CD14-positive monocyte (primary cell): Measurements from ENCODE around the gene CIROP. TPM values are rescaled to one million over a fixed set of nuclear protein-coding genes. Genes with fewer than 3 reads are reported as not detected.

Experiments
- DNase-seq, 3 donors: peaks; one replicate each; pipeline ENCODE4 v3.0.0-alpha.2; 2011 to 2022
- H2AFZ ChIP-seq: 2 replicates; pipeline ENCODE4 v1.6.0; 2012; ENCODE audit warnings: mild to moderate bottlenecking, low read depth, low read length, inconsistent platforms; ENCODE audit not compliant: insufficient read depth, poor library complexity, severe bottlenecking
- H3K27ac ChIP-seq, 2 donors: 1 replicate in 1 of 2; 2 replicates in 1 of 2; pipeline ENCODE4 v1.5.1; 2012 to 2013; ENCODE audit warnings: low read length in 2 of 2, control low read depth in 1 of 2, inconsistent platforms in 1 of 2, low read depth in 1 of 2, mild to moderate bottlenecking in 1 of 2
- H3K27me3 ChIP-seq, 2 donors: one replicate each; pipeline versions ENCODE4 v1.6.0 to v1.6.1; 2011 to 2013; ENCODE audit warnings: low read length in 2 of 2; ENCODE audit not compliant: control insufficient read depth in 2 of 2, insufficient read depth in 2 of 2
- H3K36me3 ChIP-seq, 2 donors: replicated peaks in 1 of 2; 1 replicate in 1 of 2; 2 replicates in 1 of 2; pipeline versions ENCODE4 v1.5.1 to v1.6.1; 2012 to 2013; ENCODE audit warnings: low read length in 2 of 2, control low read depth in 1 of 2, inconsistent platforms in 1 of 2, mild to moderate bottlenecking in 1 of 2; ENCODE audit not compliant: insufficient read depth in 2 of 2, control insufficient read depth in 1 of 2
- H3K4me1 ChIP-seq, 2 donors: 1 replicate in 1 of 2; 2 replicates in 1 of 2; pipeline versions ENCODE4 v1.5.1 to v1.6.1; 2012 to 2013; ENCODE audit warnings: low read length in 2 of 2, control low read depth in 1 of 2, inconsistent platforms in 1 of 2, mild to moderate bottlenecking in 1 of 2, moderate library complexity in 1 of 2; ENCODE audit not compliant: insufficient read depth in 2 of 2, control insufficient read depth in 1 of 2
- H3K4me2 ChIP-seq: replicated peaks from 2 replicates; pipeline ENCODE3; 2012; ENCODE audit warnings: low read length, moderate library complexity, mild to moderate bottlenecking; ENCODE audit not compliant: poor library complexity, severe bottlenecking; ENCODE audit errors: extremely low read depth
- H3K4me3 ChIP-seq, 3 experiments: fragments of 200-600 bp in 1 of 3; sonication (generic) in 1 of 3; replicated peaks in 1 of 3; 1 replicate in 2 of 3; 2 replicates in 1 of 3; pipeline ENCODE4 v1.5.1; 2011 to 2013; ENCODE audit warnings: low read length in 3 of 3, mild to moderate bottlenecking in 3 of 3, control low read depth in 2 of 3, low read depth in 2 of 3, inconsistent platforms in 1 of 3, moderate library complexity in 1 of 3
- H3K79me2 ChIP-seq: 2 replicates; pipeline ENCODE4 v1.6.0; 2012; ENCODE audit warnings: mild to moderate bottlenecking, control low read depth, inconsistent platforms, low read length, moderate library complexity; ENCODE audit not compliant: insufficient read depth
- H3K9ac ChIP-seq: 2 replicates; pipeline ENCODE4 v1.6.0; 2017; ENCODE audit warnings: low read length, mild to moderate bottlenecking; ENCODE audit not compliant: insufficient read depth, poor library complexity, severe bottlenecking
- H3K9me3 ChIP-seq, 2 donors: replicated peaks in 1 of 2; 1 replicate in 1 of 2; 2 replicates in 1 of 2; pipeline versions ENCODE4 v1.5.1 to v1.6.1; 2012 to 2013; ENCODE audit warnings: low read length in 2 of 2, control low read depth in 1 of 2; ENCODE audit not compliant: control insufficient read depth in 1 of 2, insufficient read depth in 1 of 2
- H4K20me1 ChIP-seq: 2 replicates; pipeline ENCODE4 v1.6.0; 2012; ENCODE audit warnings: mild to moderate bottlenecking, low read length, control low read depth, moderate library complexity; ENCODE audit not compliant: insufficient read depth
- H3K27ac Mint-ChIP-seq, 7 donors: one replicate each; pipeline ENCODE4 v1.8.0; 2020; ENCODE audit warnings: mild to moderate bottlenecking in 7 of 7, mixed read lengths in 7 of 7, moderate library complexity in 6 of 7, inconsistent platforms in 2 of 7
- H3K27me3 Mint-ChIP-seq, 3 donors: one replicate each; pipeline ENCODE4 v1.8.0; 2021 to 2022; ENCODE audit warnings: low read depth in 3 of 3, mild to moderate bottlenecking in 3 of 3, mixed read lengths in 3 of 3, moderate library complexity in 3 of 3, inconsistent platforms in 1 of 3
- H3K36me3 Mint-ChIP-seq, 2 donors: one replicate each; pipeline ENCODE4 v1.8.0; 2020; ENCODE audit warnings: mixed read lengths in 2 of 2, inconsistent platforms in 1 of 2, mild to moderate bottlenecking in 1 of 2
- H3K4me1 Mint-ChIP-seq: one replicate; pipeline ENCODE4 v1.8.0; 2020; ENCODE audit warnings: mild to moderate bottlenecking, mixed read lengths
- H3K4me3 Mint-ChIP-seq, 2 donors: one replicate each; pipeline ENCODE4 v1.8.0; 2020; ENCODE audit warnings: mild to moderate bottlenecking in 2 of 2, mixed read lengths in 2 of 2, moderate library complexity in 1 of 2
- H3K9me3 Mint-ChIP-seq, 7 donors: one replicate each; pipeline ENCODE4 v1.8.0; 2020 to 2022; ENCODE audit warnings: mixed read lengths in 7 of 7, mild to moderate bottlenecking in 6 of 7, moderate library complexity in 6 of 7, inconsistent platforms in 2 of 7
- WGBS: methylation state at CpG from one replicate; pipeline ENCODE4 v1.1.5; 2013; ENCODE audit warnings: missing lambda C conversion rate; ENCODE audit not compliant: insufficient coverage; 5-methylcytosine and 5-hydroxymethylcytosine counted together
- intact Hi-C, 2 donors: fragments of 100-400 bp; cut with micrococcal nuclease; formaldehyde crosslinking; loops; one replicate each; pipeline versions ENCODE4 v1.15.0 to v1.15.1; 2023
- polyA plus RNA-seq, 3 donors: library from polyadenylated mRNA; depleted of rRNA in 1 of 3; unstranded in 2 of 3; stranded (reverse) in 1 of 3; fragments of 300-500 nt in 2 of 3; fragments of >200 nt in 1 of 3; fragmentation: Illumina TruSeq in 2 of 3; gene quantifications; 1 replicate in 2 of 3; 2 replicates in 1 of 3; pipeline ENCODE4 v1.2.3, GENCODE V29; 2012 to 2021
- TF ChIP-seq, protein P1 (sequence below): fragments of 200-600 bp; IDR thresholded peaks from one replicate; pipeline ENCODE4 v1.8.0; 2022; ENCODE audit warnings: antibody characterized with exemption, mild to moderate bottlenecking

The CIROP gene
- polyA plus RNA-seq, 3 donors = not detected

- Mint-ChIP-seq H3K9me3 (peaks cover 0 to 2% (median 0%) of the 10 kb centered on the region in 7 donors), H3K4me3 (no peak overlapping the region), H3K36me3 (no peaks in the 10 kb centered on the region), H3K27ac (peak overlapping the region in 1 of 7 donors; percentile 21), H3K4me1 (peaks cover 34% of the 10 kb centered on the region), H3K27me3 (peaks cover 0 to 2% (median 1%) of the 10 kb centered on the region in 3 donors)
- TF ChIP-seq, protein P1, sequence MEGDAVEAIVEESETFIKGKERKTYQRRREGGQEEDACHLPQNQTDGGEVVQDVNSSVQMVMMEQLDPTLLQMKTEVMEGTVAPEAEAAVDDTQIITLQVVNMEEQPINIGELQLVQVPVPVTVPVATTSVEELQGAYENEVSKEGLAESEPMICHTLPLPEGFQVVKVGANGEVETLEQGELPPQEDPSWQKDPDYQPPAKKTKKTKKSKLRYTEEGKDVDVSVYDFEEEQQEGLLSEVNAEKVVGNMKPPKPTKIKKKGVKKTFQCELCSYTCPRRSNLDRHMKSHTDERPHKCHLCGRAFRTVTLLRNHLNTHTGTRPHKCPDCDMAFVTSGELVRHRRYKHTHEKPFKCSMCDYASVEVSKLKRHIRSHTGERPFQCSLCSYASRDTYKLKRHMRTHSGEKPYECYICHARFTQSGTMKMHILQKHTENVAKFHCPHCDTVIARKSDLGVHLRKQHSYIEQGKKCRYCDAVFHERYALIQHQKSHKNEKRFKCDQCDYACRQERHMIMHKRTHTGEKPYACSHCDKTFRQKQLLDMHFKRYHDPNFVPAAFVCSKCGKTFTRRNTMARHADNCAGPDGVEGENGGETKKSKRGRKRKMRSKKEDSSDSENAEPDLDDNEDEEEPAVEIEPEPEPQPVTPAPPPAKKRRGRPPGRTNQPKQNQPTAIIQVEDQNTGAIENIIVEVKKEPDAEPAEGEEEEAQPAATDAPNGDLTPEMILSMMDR = no peak
- DNase-seq = no peak
- H3K27ac ChIP-seq = no peak overlapping the region
- no peaks in the 10 kb centered on the region for H4K20me1 ChIP-seq
- no peak overlapping the region for H3K9ac ChIP-seq
- 95% methylated on average over 6 of the region's 7 CpGs for WGBS
- no peak overlapping the region for H2AFZ ChIP-seq
- H3K27me3 ChIP-seq = no peaks in the 10 kb centered on the region
- no peak overlapping the region for H3K4me2 ChIP-seq
- H3K9me3 ChIP-seq = no peaks in the 10 kb centered on the region
- peaks cover 20 to 36% of the 10 kb centered on the region in 2 donors for H3K4me1 ChIP-seq
- no peak overlapping the region for H3K4me3 ChIP-seq
- intact Hi-C loops = no loop called here
- no peaks in the 10 kb centered on the region for H3K36me3 ChIP-seq
- H3K79me2 ChIP-seq = no peaks in the 10 kb centered on the region
Measured at GRCh38 chr14:23128969-23129758, 24.4 kb upstream of the CIROP start.

- Histone ChIP-seq H3K36me3 (no peaks in the 10 kb centered on the region), H3K9me3 (no peaks in the 10 kb centered on the region), H3K9ac (no peak overlapping the region), H3K27me3 (no peaks in the 10 kb centered on the region), H3K79me2 (no peaks in the 10 kb centered on the region), H3K4me2 (no peak overlapping the region), H2AFZ (peak overlapping the region; percentile 9), H4K20me1 (no peaks in the 10 kb centered on the region), H3K4me3 (no peak overlapping the region), H3K27ac (no peak overlapping the region), H3K4me1 (peaks cover 20 to 36% of the 10 kb centered on the region in 2 donors)
- Mint-ChIP-seq H3K4me3 (no peak overlapping the region), H3K9me3 (peaks cover 0 to 2% (median 0%) of the 10 kb centered on the region in 7 donors), H3K36me3 (no peaks in the 10 kb centered on the region), H3K27me3 (peaks cover 0 to 2% (median 1%) of the 10 kb centered on the region in 3 donors), H3K4me1 (peaks cover 34% of the 10 kb centered on the region), H3K27ac (peak overlapping the region in 1 of 7 donors; percentile 11)
- TF ChIP-seq, protein P1 = no peak
- no peak for DNase-seq
- WGBS = 81% methylated on average over 2 of the region's 3 CpGs
- intact Hi-C loops = no loop called here
Measured at GRCh38 chr14:23127861-23128260, 23.1 kb upstream of the CIROP start.
